OCI-LY3 (cell line): ENCODE measurements around the gene KTN1.

ENCODE experiments used
- H2AFZ ChIP-seq: fragments of 200-600, 300-600 bp; shearing (Covaris generic); 2 replicates; pipeline ENCODE4 v1.6.0; 2014; ENCODE audit warnings: antibody characterized with exemption, low read depth, low read length
- H3K27ac ChIP-seq: fragments of 200-600, 300-600 bp; sonication (generic); 2 replicates; pipeline ENCODE4 v1.5.1; 2014; ENCODE audit warnings: mild to moderate bottlenecking, low read length, moderate library complexity, mixed read lengths
- H3K27me3 ChIP-seq: fragments of 200-600, 300-600 bp; sonication (generic); 2 replicates; pipeline ENCODE4 v1.6.1; 2014; ENCODE audit warnings: low read depth, low read length, mixed read lengths
- H3K36me3 ChIP-seq: fragments of 200-600, 300-600 bp; sonication (generic); replicated peaks from 2 replicates; pipeline ENCODE3; 2014; ENCODE audit warnings: low read depth, low read length, mixed read lengths
- H3K4me1 ChIP-seq: fragments of 300-600, 200-600 bp; sonication (generic); 2 replicates; pipeline ENCODE4 v1.6.1; 2014; ENCODE audit warnings: low read length, mixed read lengths
- H3K4me2 ChIP-seq: fragments of 200-600, 300-600 bp; sonication (generic); 2 replicates; pipeline ENCODE4 v1.6.1; 2014; ENCODE audit warnings: low read length, mixed read lengths
- H3K4me3 ChIP-seq: fragments of 300-600, 200-600 bp; sonication (generic); 2 replicates; pipeline ENCODE4 v1.5.1; 2014; ENCODE audit warnings: antibody characterized with exemption, mild to moderate bottlenecking, low read length, moderate library complexity
- H3K79me2 ChIP-seq: fragments of 300-600, 200-600 bp; shearing (Covaris generic); 2 replicates; pipeline ENCODE4 v1.6.1; 2014; ENCODE audit warnings: mild to moderate bottlenecking, low read length, mixed read lengths
- H3K9ac ChIP-seq: fragments of 300-600, 200-600 bp; shearing (Covaris generic); 2 replicates; pipeline ENCODE4 v1.6.0; 2014; ENCODE audit warnings: mild to moderate bottlenecking, low read length, moderate library complexity
- H3K9me3 ChIP-seq: fragments of 200-600, 300-600 bp; shearing (Covaris generic); 2 replicates; pipeline ENCODE4 v1.6.1; 2014; ENCODE audit warnings: low read length, mixed read lengths; ENCODE audit not compliant: insufficient read depth
- H4K20me1 ChIP-seq: fragments of 200-600, 300-600 bp; sonication (generic); 2 replicates; pipeline ENCODE4 v1.6.1; 2016; ENCODE audit warnings: low read length, mixed read lengths; ENCODE audit not compliant: insufficient read depth
- CTCF ChIP-seq: fragments of 200-600, 300-600 bp; sonication (generic); IDR thresholded peaks from 2 replicates; pipeline ENCODE4 v1.5.1; 2014; ENCODE audit warnings: antibody characterized with exemption, low read length, low read depth
- EZH2phosphoT487 ChIP-seq: fragments of 200-600 bp; shearing (Covaris generic); IDR thresholded peaks from 2 replicates; pipeline ENCODE4 v1.6.1; 2018; ENCODE audit warnings: antibody characterized with exemption, mixed run types, low read depth

Gene KTN1

GRCh38 chr14:55620277-55620676 is 40.3 kb downstream of the KTN1 start:
- Histone ChIP-seq H3K4me1 (peaks cover 10% of the 10 kb centered on the region), H3K27me3 (no peaks in the 10 kb centered on the region), H3K4me3 (no peak overlapping the region), H3K27ac (no peak overlapping the region), H3K36me3 (peaks cover 68% of the 10 kb centered on the region), H3K9ac (no peak overlapping the region), H4K20me1 (0 out of 2 replicates have a peak, but pooled peaks cover 5% of the 10 kb centered on the region), H3K9me3 (peaks cover 20% of the 10 kb centered on the region), H3K79me2 (no peaks in the 10 kb centered on the region), H3K4me2 (no peak overlapping the region), H2AFZ (no peak overlapping the region)
- TF ChIP-seq EZH2phosphoT487 = no peak
- TF ChIP-seq CTCF = no peak

GRCh38 chr14:55620981-55621380 is 41.0 kb downstream of the KTN1 start:
- Histone ChIP-seq H3K9ac (no peak overlapping the region), H3K27me3 (no peaks in the 10 kb centered on the region), H3K27ac (no peak overlapping the region; the same call in 1 of the 2 replicates), H4K20me1 (0 out of 2 replicates have a peak, but pooled peaks cover 5% of the 10 kb centered on the region), H3K36me3 (peaks cover 73% of the 10 kb centered on the region), H2AFZ (no peak overlapping the region), H3K79me2 (no peaks in the 10 kb centered on the region; the same call in 1 of the 2 replicates), H3K4me1 (peaks cover 10% of the 10 kb centered on the region), H3K4me2 (no peak overlapping the region), H3K4me3 (no peak overlapping the region), H3K9me3 (peaks cover 20% of the 10 kb centered on the region)
- TF ChIP-seq CTCF = no peak
- TF ChIP-seq EZH2phosphoT487 = no peak

- H3K79me2 ChIP-seq = no peaks in the 10 kb centered on the region; the same call in 1 of the 2 replicates
- no peak overlapping the region for H2AFZ ChIP-seq
- peaks cover 20% of the 10 kb centered on the region for H3K9me3 ChIP-seq
- TF ChIP-seq CTCF = no peak
- no peak for TF ChIP-seq EZH2phosphoT487
- H3K27ac ChIP-seq = no peak overlapping the region; the same call in 1 of the 2 replicates
- no peak overlapping the region for H3K9ac ChIP-seq
- peaks cover 72% of the 10 kb centered on the region for H3K36me3 ChIP-seq
- no peaks in the 10 kb centered on the region for H3K27me3 ChIP-seq
- H3K4me2 ChIP-seq = no peak overlapping the region
- no peak overlapping the region for H3K4me3 ChIP-seq
- peaks cover 5% of the 10 kb centered on the region; the same call in 1 of the 2 replicates for H4K20me1 ChIP-seq
- H3K4me1 ChIP-seq = peaks cover 10% of the 10 kb centered on the region
These were observed 41.4 kb downstream of the KTN1 start for GRCh38 chr14:55621391-55621790.

GRCh38 chr14:55624913-55625312 is 44.9 kb downstream of the KTN1 start:
- peaks cover 10% of the 10 kb centered on the region for H3K4me1 ChIP-seq
- H3K36me3 ChIP-seq = peaks cover 63% of the 10 kb centered on the region
- peaks cover 9% of the 10 kb centered on the region for H3K9me3 ChIP-seq
- H2AFZ ChIP-seq = no peak overlapping the region
- H3K27me3 ChIP-seq = no peaks in the 10 kb centered on the region
- no peak for TF ChIP-seq EZH2phosphoT487
- TF ChIP-seq CTCF = no peak
- H3K79me2 ChIP-seq = peaks cover 5% of the 10 kb centered on the region
- no peak overlapping the region for H3K4me3 ChIP-seq
- no peak overlapping the region for H3K9ac ChIP-seq
- H3K4me2 ChIP-seq = no peak overlapping the region
- peaks cover 5% of the 10 kb centered on the region; the same call in 1 of the 2 replicates for H4K20me1 ChIP-seq
- H3K27ac ChIP-seq = no peak overlapping the region
